ENCODE data around the gene SMIM27. TPM values are rescaled to one million over a fixed set of nuclear protein-coding genes. Genes with fewer than 3 reads are reported as not detected.

SMIM27 gene
- total and polyA plus RNA-seq, 2 of the 8 experiments (the other 6 are each of a cell fraction or from before 2014, with no cell fraction given) = 3.6 to 18.1 TPM

DNA sequence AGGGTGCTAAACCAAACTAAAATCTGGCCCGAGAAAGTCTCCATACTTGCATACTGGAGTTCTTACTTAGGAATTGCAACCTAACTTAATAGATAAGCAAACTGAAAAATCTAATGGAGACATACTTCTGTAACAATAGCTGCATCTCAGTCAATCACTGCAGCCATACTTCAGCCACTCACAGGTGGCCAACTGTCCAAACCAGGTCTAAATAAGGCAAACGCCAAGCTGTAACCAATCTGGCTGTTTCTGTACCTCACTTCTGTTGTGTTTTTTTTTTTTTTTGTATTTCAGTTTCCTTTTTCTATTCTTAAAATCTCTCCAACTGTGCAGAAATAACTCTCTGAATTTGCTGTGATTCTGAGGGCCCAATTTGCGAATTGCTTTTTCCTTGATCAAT, 25.2 kb downstream of the SMIM27 start (continued):
- TF ChIP-seq JUN (IDR thresholded peaks at IDR 0.05; ENCODE audit: low read depth, low read length) (no peak), POU5F1 (IDR thresholded peaks at IDR 0.05; ENCODE audit: low read depth, low read length) (no peak), SUZ12 (IDR thresholded peaks at IDR 0.05; ENCODE audit: low read length) (no peak), CTBP2 (IDR thresholded peaks at IDR 0.05; ENCODE audit: borderline replicate concordance, insufficient read depth, insufficient read length, low read length) (no peak)

All from H1 (cell line).